Activated CD8-positive, alpha-beta memory T cell treated with anti-CD3 and anti-CD28 coated beads for 36 hours (primary cell): ENCODE results near the gene LSG1. TPM values are rescaled to one million over a fixed set of nuclear protein-coding genes. Genes with fewer than 3 reads are reported as not detected.
"Not testable (repeated sequence)": the region's sequence is repeated elsewhere in the genome, so short reads cannot be mapped to it uniquely, and the experiment has no call there.

Experiments
- CTCF ChIA-PET: fragments of 350-600 bp; sonication (Branson Sonifier 250); formaldehyde crosslinking; loops from one replicate; lab custom pipeline; 2021; ENCODE audit warnings: antibody characterized with exemption; lab: Charles Lee
- POLR2A ChIA-PET: fragments of 350-600 bp; sonication (Branson Sonifier 250); formaldehyde crosslinking; loops from one replicate; lab custom pipeline; 2021; ENCODE audit warnings: antibody characterized with exemption; lab: Charles Lee
- total RNA-seq, 2 experiments: library from RNA; stranded (reverse); gene quantifications; one replicate each; pipeline ENCODE4 v1.2.3, GENCODE V29; 2021

Gene LSG1
- total RNA-seq, 2 experiments from 2014 or later = 56.2 to 61.1 TPM

- ChIA-PET POLR2A (no interaction called here), CTCF (no interaction called here)
These were observed 63.0 kb downstream of the LSG1 start for GRCh38 chr3:194608981-194609380.

GRCh38 chr3:194607592-194608389 is 64.2 kb downstream of the LSG1 start:
- ChIA-PET CTCF (no interaction called here), POLR2A (no interaction called here)

- POLR2A ChIA-PET = no interaction called here
These were observed 65.0 kb downstream of the LSG1 start for GRCh38 chr3:194606941-194607340.

GRCh38 chr3:194606163-194606562 is 65.8 kb downstream of the LSG1 start:
- ChIA-PET POLR2A (no interaction called here), CTCF (no interaction called here)

More at GRCh38 chr3:194606941-194607340, 65.0 kb downstream of the LSG1 start:
- CTCF ChIA-PET = no interaction called here

- POLR2A ChIA-PET = not testable (repeated sequence)
- CTCF ChIA-PET = interaction anchor here (0.6 kb wide), 1 partner anchor 188 kb away, joined by 3 read pairs; no protein-coding TSS in a partner anchor
These were observed 66.7 kb downstream of the LSG1 start for GRCh38 chr3:194605314-194605713.

GRCh38 chr3:194604837-194605236 is 67.2 kb downstream of the LSG1 start:
- ChIA-PET CTCF (no interaction called here), POLR2A (no interaction called here)

- POLR2A ChIA-PET = no interaction called here
- CTCF ChIA-PET = no interaction called here
These were observed 67.9 kb downstream of the LSG1 start for GRCh38 chr3:194604126-194604525.

- POLR2A ChIA-PET = no interaction called here
These were observed 69.3 kb downstream of the LSG1 start for GRCh38 chr3:194602669-194603171.

GRCh38 chr3:194598771-194599557 is 73.0 kb downstream of the LSG1 start:
- CTCF ChIA-PET = no interaction called here
- POLR2A ChIA-PET = no interaction called here

More at GRCh38 chr3:194602669-194603171, 69.3 kb downstream of the LSG1 start:
- CTCF ChIA-PET = no interaction called here

GRCh38 chr3:194596906-194597305 is 75.1 kb downstream of the LSG1 start:
- ChIA-PET CTCF (interaction anchor here (0.7 kb wide), 1 partner anchor 438 kb away, joined by 3 read pairs; no protein-coding TSS in a partner anchor), POLR2A (no interaction called here)

GRCh38 chr3:194592798-194593752 is 78.9 kb downstream of the LSG1 start:
- ChIA-PET POLR2A (no interaction called here), CTCF (interaction anchor here (1.6 kb wide), 1 partner anchor 678 kb away, joined by 3 read pairs; the partner anchor contains the start of gene XXYLT1)

Other genes with a start within 250 kb of the LSG1 start
- 100 to 1,000 TPM; 186 to 213 TPM for gene ATP13A3, start 185.2 kb downstream of the LSG1 start, total RNA-seq
- 1 to 10 TPM; 5.5 to 5.6 TPM for gene TMEM44, start 38.8 kb downstream of the LSG1 start, total RNA-seq
- 10 to 100 TPM; 12.5 to 12.9 TPM for gene FAM43A, start 13.7 kb upstream of the LSG1 start, total RNA-seq